Measurements from ENCODE around the gene CCR1.

CCR1 gene

DNA sequence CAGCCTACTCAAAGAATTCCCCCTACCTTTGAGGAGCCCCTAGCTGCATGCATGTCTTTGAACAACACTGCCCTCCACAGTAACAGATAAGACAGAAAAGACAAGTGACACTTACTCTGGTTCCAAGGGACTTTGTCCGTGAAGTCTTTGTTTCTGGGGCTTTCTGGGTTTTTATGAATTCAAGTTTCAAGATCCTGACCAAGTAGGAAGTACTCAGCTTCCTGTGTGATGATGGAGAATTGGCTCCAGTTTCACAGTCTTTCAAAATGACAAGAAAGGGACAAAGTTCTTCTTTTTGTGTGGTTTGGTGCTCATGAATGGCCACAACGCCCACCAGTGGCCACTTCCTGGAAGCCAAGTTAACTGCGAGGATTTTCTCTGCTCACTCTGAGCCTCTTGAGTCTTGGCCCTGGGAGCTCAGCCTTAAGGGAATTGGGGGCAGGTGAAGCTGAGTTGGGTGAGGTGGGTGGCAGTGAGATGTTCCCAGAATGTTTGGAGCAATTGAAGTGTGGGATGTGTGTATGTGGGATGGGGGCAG is at the start of gene CCR1:
CCR1 (minus strand) TSS at position 147 of the 538 bp plus-strand sequence. CDS start 4,000 bp downstream, outside the sequence.
- peak; percentile 44 for DNase-seq (ENCODE audit: low spot score)

DNA sequence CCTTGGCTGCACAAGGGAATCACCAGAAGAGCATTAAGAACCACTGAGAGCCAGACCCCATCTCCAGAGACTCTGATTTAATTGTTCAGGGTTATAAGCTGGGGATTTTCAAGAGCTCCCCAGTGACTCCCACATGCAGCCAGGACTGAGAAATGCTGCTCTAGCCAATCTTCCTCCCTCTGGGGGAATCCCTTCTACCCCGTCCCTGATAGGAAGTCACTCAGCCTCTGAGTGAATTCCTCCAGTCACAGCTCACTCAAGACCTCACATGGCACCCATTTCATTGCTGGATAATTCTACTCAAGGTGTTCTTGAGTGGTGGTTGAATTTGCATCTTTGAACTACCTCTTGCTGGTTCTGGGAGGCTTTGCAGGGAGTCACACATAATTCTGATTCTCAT is 44.9 kb upstream of the CCR1 start:
- no peak for DNase-seq (ENCODE audit: low spot score)

DNA sequence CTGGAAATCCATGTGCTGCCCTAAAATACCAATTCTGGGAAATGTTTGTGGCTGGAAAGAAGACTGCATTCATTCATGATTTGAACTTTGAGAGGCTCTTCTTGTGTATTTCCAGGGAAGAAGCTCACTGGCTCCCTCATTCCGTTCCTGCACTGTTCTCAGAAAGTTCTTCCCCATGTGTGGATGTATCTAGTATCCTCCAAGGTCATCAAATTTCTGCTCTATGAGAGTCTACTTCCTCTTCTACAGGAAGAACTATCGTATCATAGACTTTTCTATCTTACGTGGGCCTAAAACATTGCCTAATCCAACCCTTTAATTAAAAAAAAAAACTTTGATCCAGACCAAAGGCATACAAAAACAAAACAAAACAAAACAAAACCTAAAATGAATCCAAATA is 37.0 kb upstream of the CCR1 start:
- DNase-seq (ENCODE audit: low spot score): no peak

DNA sequence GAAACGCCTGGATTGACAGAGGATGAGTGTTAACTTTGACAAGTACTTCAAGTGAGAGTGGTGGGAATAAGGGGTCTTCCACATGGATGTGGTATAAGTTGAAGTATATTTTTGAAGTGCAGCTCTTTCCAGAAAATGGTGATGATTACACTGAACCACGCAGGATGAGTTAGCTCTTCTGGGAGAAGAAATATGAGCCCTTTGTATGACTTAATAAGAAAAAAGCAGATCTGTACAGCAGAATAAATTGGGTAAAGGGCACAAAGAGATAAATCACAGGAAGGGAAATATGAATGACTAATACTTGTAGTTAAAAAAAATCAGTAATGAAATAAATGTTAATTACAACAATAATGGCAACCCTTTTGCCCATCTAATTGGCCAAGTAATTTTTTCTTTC is 35.4 kb upstream of the CCR1 start:
- no peak for DNase-seq (ENCODE audit: low spot score)

DNA sequence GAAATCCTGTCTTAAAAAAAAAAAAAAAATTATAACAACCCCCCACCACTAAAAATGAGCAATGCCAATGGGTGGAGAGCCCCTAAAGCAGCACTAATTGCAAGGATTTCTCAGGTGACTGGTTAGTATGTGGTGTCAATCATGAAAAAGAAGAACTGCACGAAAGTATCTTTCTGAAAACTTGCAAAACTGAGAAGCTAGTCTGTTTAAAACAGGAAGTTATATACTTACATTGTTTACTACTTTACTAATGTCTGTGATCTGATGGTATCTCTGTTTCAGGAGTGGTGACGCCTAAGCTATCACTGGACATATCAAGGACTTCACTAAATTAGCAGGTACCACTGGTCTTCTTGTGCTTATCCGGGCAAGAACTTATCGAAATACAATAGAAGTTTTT is 34.0 kb upstream of the CCR1 start, which contains the start of gene CCR3:
CCR3 (plus strand) TSS at position 341 of the 400 bp plus-strand sequence. CDS start 22,699 bp downstream, outside the sequence.
- DNase-seq (ENCODE audit: low spot score): no peak

DNA sequence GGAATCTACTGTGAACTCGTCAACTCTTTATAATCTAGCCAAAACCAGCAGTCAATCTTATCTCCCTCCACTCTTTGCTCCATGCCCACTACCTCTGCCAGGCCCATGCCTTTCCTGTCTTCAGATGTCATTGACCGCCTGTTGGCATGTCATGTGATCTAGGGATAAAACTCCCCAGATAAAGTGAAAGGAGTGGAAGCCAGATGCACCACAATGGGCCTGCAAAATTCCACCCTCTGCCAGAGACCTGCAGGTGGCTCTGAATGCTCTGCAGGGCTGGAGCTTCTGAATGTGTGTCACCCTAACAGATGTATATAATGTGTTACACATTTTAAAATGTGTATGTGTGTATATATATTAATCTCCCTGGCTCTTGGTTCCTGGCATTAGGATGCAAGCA is 31.8 kb upstream of the CCR1 start:
- DNase-seq (ENCODE audit: low spot score): no peak

DNA sequence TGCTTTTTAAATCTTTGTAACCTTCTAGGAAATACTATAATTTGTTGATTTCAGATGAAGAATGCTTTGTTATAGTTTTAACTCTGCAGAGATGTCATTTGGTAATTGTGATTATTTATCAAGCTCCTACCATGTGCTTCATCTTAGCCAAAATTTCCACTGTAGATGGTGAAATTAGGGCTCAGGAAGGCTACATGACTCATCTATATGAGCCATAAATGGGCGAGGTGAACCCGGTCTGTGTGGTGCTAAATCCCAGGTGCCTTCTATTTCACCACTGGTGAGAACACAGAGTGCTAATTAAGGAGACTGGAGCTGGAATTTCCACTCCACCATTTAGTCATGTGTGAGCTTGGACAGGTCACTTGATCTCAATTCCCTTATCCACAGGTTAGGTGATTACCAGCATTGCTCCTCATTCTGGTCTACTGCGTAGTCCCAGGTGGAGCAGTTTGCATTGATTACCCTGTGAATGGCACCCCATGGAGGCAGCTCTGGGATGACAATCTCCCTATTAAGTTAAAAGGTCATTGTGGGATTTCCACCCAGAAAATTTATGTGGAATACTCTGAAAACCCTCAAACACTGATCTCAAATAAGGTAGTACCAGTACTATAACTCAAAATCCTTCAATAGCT is 31.3 kb upstream of the CCR1 start:
- no peak for DNase-seq (ENCODE audit: low spot score)

DNA sequence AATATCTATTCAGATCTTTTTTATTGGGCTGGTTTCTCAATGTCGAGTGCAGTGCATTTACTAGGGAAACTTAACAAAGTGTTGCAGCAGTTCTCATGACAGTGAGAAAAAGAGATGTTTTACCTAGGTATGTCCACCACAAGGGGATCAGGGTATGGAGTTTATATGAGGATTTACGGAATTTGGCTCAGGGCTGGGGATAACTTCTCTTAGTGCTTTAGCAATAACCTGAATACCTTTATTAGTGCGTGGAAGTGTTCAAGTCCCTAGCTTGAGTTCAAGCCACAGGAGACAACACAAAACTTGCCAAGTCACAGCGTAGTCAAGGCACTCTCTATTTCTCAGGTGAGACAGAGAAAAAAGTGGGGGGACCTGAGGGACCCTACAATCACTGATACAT is 30.3 kb upstream of the CCR1 start:
- DNase-seq (ENCODE audit: low spot score): no peak

DNA sequence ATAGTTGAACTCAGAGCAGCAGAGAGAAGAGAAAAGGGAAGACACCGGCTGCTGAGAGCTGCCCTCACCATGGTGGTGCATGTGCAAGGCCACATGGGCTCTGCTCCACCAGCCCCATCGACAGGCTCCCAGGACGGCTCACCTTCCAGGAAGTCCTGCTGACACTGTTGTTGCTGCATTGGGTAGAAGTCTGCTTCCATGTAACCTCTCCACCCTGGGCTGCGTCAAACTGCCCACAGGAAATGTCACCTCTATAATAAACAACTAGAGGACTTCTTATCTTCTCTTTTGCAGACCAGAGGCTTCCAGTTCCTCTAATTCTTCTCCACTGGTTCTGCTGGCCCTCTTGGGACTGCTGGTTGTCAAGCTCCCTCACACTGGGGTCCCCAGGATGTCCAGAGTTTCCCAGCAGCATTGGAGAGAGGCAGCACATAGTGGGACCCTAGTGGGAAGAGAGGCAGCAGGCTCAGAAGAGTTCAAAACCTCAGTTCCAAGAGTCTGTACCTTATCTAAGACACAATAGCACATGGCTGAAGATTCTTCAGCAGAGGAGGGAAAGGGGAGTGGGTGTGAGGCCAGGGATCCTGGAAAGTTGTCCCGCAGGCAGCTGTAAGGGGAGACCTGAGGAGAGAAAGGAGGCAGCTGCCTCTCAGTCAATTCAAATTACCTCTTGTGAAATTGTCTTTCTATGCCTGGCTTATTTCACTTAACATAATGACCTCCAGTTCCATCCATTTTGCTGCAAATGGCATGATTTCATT is 28.4 kb upstream of the CCR1 start:
- no peak for DNase-seq (ENCODE audit: low spot score)

DNA sequence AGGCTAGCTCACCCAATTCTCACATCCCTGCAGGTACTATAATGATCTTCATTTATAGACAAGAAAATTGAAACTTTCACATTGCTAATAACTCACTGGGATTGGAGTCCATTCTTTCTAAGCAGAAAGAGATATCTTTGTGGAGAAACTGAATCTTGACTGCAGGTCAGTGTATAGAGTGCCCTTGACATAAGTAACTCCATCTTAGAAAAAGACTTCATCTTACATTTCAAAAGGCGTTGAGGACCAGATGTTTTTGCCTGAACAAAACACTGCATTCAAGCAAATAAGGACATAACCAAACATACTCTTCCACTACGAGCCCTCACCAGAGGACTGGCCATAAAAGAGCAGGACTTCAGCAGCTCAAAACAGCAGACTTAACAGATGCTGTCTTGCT is 27.3 kb upstream of the CCR1 start:
- no peak for DNase-seq (ENCODE audit: low spot score)

DNA sequence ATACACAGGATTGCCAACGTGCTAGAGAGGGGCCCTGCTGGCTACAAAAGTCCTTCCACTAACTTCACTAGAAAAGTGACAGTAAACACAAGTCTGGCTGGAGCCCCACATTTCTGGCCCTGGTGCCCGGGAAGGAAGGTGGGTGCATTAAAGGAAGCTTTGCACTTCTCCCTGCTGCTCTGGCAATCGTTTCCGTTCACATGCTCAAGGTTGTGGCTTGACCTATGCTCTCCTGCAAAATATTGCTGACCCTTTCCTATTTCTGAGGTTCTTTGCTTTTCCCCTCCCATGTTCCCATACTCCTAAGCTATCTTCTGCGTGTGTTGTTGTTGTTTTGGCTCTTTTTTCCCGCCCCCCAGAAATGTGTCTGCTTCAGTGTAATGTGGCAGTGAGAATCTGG is 25.1 kb upstream of the CCR1 start:
- DNase-seq (ENCODE audit: low spot score): no peak

DNA sequence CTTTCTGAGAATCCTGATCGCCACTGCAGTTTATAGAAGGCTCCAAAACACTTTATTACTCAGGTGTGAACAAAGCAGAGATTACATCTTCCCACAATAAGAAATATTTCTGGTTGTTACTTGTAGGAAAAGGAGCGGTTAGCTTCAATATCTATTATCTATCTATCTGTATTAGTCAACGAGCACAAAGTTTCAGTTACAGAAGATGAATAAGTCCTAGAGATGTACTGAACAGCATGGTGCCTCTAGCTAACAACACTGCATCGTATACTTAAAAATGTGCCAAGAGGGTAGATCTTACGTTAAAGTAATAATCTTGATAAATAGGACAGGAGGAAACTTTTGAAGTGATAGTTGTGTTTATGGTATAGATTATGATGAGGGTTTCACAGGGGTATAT is 23.2 kb upstream of the CCR1 start:
- no peak for DNase-seq (ENCODE audit: low spot score)

DNA sequence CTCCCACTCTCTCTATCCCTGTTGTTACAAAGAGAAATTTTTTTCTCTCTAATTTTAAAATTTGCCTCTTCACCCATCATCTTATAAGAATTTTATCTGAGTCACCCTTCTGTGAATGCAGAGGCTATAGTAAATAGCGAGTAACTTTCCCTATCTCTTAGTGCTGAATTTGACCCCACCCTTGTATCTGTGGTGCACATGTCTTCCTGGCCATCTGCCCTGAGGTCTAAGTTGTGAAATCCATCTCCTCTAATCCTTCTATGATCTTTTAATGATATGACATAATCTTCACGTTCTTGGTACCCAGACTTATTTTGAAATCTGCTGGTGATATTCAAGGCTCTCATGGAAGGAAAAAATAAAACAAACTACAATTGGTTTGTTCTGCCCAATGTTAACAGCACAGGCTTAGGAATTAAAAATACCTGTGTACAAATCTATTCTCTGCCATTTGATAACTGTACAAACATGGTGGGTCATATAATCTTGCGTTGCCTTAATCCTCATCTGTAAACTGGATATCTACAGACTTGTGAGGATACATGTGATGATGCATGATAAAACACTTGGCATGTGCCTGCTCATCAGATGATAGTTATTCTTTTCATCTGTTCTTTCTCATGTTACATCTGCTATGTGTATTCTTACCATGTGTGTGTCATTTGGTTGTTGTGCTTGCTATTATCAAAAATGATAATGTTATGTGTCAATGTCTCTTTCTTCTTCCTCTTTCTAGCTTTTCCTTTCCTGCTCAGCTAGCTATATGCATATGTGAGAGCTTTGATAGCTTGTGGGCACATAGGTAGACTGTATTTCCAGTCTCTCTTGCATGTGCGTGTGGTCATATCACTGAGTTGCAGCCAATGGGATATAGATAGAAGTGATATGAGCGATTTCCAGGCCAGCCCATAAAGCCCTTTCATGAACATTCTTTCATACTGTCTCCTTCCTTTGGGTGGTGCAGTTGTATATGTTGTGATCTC is 20.4 kb upstream of the CCR1 start:
- no peak for DNase-seq (ENCODE audit: low spot score)

DNA sequence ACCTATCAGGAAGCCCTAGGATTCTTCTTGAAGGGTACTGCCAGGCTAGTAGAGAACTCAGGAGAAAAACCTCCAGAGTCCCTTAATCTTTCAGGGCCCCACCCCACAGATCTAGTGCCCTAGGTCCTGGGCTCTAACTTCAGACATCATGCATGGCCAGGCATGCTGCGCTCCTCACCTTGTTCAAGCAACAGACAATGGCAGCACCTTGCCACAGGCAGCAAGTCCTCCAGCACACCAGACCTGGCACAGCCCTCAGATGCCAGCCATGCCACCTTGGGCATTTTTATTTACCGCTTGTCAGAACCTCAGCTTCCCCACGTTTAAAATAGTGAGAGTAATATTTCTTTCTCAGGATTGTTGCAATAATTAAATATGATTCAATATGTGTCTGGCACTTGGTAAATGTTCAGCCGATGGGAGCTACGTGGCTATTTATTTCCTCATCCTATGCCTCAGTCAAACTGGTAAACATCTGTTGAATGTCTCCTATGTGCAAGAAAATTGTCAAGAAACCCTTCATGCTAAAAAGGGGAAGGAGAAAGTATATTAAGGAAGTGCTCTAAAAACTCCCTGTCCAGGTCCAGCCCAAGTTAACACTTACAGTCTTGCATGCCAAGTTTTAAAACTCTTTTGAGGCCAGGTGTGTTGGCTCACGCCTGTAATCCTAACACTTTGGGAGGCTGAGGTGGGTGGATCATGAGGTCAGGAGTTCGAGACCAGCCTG is 14.5 kb upstream of the CCR1 start:
- DNase-seq (ENCODE audit: low spot score): no peak

DNA sequence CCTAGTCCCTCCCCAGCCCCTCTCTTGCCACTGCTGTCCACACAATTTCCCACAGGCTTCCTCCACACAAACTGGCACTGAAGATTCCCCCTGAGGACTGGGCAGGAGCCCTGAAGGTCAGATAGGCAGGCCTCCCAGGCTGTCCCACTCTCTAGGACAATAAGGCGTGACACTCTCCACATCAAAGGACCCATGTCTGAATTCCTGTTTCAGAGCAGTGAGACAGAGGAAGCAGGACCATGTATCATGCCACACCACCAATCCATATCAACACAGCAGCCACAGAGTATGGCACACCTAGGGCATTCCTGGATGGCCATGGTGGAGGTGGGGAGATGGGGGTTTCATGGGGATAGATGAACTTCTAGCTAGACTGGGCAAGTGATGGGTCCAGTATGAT is 13.8 kb upstream of the CCR1 start:
- DNase-seq (ENCODE audit: low spot score): no peak

DNA sequence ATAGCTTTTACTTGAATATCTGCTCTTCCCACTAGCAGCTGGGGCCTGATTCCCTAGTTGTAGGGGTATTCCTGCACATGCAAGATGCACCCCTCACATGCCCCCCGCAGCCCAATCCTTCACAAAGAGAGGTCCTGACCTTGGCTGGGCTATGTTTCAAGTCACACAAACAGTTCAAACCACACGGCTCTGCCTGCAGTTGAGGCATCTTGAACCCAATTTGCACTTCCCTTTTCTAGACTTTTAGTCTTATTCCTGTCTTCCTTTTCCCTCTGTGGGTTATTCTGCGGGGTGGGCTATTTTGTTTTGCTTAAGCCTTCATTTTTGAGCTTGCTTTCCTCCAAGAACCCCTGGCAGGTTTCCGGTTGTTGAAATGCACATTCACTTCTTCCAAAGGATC is 13.3 kb upstream of the CCR1 start:
- no peak for DNase-seq (ENCODE audit: low spot score)

DNA sequence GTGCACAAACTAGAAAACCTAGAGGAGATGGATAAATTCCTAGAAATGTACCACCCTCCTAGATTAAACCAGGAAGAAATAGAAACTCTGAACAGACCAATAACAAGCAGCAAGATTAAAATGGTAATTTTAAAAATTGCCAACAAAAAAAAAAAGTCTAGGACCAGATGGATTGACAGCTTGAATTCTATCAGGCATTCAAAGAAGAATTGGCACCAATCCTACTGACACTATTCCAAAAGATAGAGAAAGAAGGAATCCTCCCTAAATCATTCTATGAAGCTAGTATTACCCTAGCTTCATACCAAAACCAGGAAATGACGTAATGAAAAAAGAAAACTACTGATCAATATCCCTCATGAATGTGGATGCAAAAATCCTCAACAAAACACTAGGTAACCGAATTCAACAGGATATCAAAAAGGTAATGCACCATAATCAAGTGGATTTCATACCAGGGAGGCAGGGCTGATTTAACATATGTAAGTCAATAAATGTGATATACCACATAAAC is 10.1 kb upstream of the CCR1 start:
- no peak for DNase-seq (ENCODE audit: low spot score)

DNA sequence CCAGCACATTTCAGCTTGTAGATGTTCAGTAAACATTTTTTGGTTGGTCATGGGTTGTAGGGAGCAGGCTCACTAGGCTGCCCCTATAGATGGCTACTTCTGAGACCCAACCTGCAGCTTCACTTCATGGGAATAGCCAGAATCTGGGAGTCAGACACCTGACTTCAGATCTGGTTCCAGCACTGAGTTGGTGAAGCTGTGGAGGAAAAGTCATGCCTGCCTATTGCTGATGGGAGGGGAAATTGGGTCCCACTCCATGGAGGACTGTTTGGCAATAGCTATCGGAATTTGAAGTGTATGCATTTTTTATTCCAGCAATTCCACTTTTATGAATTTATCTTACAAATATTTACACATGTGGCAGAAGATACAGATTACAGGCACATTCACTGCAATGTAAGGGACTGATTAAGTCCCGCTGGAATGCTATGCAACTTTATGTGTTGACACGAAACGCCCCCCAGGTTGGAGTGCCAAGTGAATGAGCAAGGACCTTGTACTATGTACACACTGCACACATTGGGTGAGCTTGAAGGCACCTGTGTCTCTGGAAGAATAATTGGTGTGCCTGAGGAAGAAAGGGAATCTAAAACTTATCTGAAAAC is 7.8 kb upstream of the CCR1 start:
- DNase-seq (ENCODE audit: low spot score): no peak

DNA sequence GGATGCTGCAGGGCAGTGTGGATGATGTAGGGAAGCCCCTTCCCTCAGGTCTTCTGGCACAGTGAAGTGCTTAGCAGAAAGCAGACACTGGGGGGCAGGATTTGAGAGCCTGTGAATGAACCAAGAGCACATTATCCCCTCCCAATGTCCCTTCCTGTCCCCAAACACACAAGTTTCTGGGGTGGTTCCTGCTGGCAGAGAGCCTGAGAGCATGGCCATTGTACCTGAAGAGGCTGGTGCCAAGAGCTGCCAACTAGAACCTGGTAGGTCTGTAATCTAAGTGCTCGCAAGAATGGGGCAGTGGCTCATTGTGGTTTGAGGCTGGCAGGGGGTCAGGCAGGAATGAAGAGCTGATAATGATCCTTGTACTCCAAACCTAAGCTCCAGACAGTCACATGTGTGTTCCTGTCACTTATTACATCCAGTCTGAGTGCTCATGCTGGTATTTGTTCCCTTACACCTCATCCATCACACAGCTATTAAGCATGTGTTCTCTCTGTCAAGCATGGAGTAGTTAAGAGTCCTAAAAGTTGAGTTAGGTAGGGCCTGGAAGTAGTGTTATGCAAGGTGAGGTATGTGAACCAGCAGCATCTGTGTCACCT is 6.7 kb upstream of the CCR1 start:
- DNase-seq (ENCODE audit: low spot score): peak; percentile 52

DNA sequence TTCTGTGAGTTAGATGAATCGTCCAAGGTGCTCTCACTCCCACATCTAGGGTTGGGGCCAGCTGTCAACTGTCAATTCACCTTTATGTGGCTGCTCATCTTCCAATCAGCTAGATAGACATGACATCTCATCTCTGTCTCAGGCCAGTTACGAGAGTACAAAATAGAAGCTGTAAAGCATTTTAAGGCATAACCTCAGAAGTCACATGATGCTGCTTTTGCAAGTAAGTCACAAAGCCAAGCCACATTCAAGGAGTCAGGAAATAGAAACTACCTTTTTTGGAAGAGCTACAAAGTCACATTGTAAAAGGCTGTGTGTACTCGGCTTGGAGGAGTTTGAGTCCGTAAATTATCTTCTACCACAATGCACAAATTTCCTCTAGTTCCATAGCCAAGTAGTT is 5.1 kb upstream of the CCR1 start:
- no peak for DNase-seq (ENCODE audit: low spot score)

DNA sequence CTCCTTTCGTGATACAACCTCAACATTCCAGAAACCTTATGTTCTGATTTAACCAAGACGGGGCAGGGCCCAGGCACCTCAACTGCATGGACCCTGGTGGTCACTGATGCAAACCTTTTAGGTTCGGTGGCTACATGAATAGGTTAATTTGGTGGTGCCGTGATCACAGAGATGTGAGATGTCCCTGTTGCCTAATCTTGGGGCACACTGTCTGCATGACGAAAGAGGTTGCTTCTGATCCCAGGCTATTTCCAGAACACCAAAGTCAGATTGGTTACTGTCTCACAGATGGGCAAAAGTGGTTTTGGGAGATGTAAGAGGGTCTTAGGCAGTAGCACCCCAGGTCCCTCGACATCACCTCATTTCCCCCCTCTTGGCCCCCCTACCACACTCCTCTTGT is 4.0 kb upstream of the CCR1 start:
- no peak for DNase-seq (ENCODE audit: low spot score)
